Keratinocyte (primary cell): ENCODE data around the gene SPOCD1.

Source experiments
- CTCF ChIP-seq, 3 experiments: IDR thresholded peaks in 1 of 3; conservative IDR thresholded peaks in 1 of 3; optimal IDR thresholded peaks in 1 of 3; 2 replicates in 2 of 3; 3 replicates in 1 of 3; pipeline versions ENCODE3 to v1.5.1; 2011; ENCODE audit warnings: low read length in 3 of 3, mild to moderate bottlenecking in 3 of 3, moderate library complexity in 2 of 3, control low read depth in 1 of 3, inconsistent platforms in 1 of 3; ENCODE audit not compliant: insufficient read depth in 2 of 3; ENCODE audit errors: extremely low read depth in 1 of 3
- EZH2 ChIP-seq: IDR thresholded peaks from one replicate; pipeline ENCODE4 v1.6.1; 2012; ENCODE audit warnings: inconsistent platforms, mild to moderate bottlenecking, low read length, moderate library complexity

- TF ChIP-seq CTCF (optimal IDR thresholded peaks at IDR 0.05 in 1 of 3, IDR thresholded peaks at IDR 0.05 in 1 of 3, conservative IDR thresholded peaks at IDR 0.05 in 1 of 3; ENCODE audit: extremely low read depth in 1 of 3, insufficient read depth in 2 of 3, low read length in 3 of 3) (no peak), EZH2 (no peak)
Measured at GRCh38 chr1:31788138-31788824, 27.5 kb downstream of the SPOCD1 start.
